Right lobe of liver (tissue), 6 donors: ENCODE measurements around the gene CCL27. TPM values are rescaled to one million over a fixed set of nuclear protein-coding genes. Genes with fewer than 3 reads are reported as not detected.

Experiments used
- ATAC-seq, 4 donors: fragments of 200-7000 bp; cut with Tn5 transposase; one replicate each; pipeline ENCODE4 v1.9.1; 2020; ENCODE audit warnings: mild to moderate bottlenecking in 4 of 4, moderate library complexity in 4 of 4
- DNase-seq, 3 donors: peaks; one replicate each; pipeline ENCODE4 v3.0.0-alpha.2; 2020
- H3K27ac ChIP-seq, 3 donors: fragments of 200-600 bp; one replicate each; pipeline ENCODE4 v1.8.0; 2022
- H3K27me3 ChIP-seq, 2 donors: fragments of 200-600 bp; one replicate each; pipeline ENCODE4 v1.8.0; 2022
- H3K36me3 ChIP-seq, 4 donors: fragments of 200-600 bp; sonication (generic) in 1 of 4; one replicate each; pipeline versions ENCODE4 v1.5.1 to v1.8.0; 2017 to 2022; ENCODE audit warnings: control low read depth in 1 of 4
- H3K4me1 ChIP-seq, 4 donors: fragments of 200-600 bp; sonication (generic) in 1 of 4; one replicate each; pipeline versions ENCODE4 v1.5.1 to v1.8.0; 2017 to 2022; ENCODE audit warnings: control low read depth in 1 of 4
- H3K4me3 ChIP-seq, 3 donors: fragments of 200-600 bp; one replicate each; pipeline ENCODE4 v1.8.0; 2022
- H3K9me3 ChIP-seq, 4 donors: fragments of 200-600 bp; sonication (generic) in 1 of 4; one replicate each; pipeline versions ENCODE4 v1.5.1 to v1.8.0; 2017 to 2022; ENCODE audit warnings: control low read depth in 1 of 4
- CTCF ChIP-seq, 4 donors: fragments of 200-600 bp in 3 of 4; fragments of 450-650 bp in 1 of 4; IDR thresholded peaks; one replicate each; pipeline versions ENCODE4 v1.5.1 to v1.8.0; 2016 to 2022; ENCODE audit warnings: antibody characterized with exemption in 4 of 4, mild to moderate bottlenecking in 2 of 4
- POLR2A ChIP-seq: fragments of 450-650 bp; IDR thresholded peaks from one replicate; pipeline ENCODE4 v1.6.1; 2017; ENCODE audit warnings: antibody characterized with exemption, mild to moderate bottlenecking
- WGBS: methylation state at CpG from one replicate; pipeline ENCODE4 v1.1.6; 2018; ENCODE audit warnings: low coverage, low lambda C conversion rate; ENCODE audit not compliant: insufficient coverage; ENCODE audit errors: missing lambda C conversion rate; 5-methylcytosine and 5-hydroxymethylcytosine counted together
- intact Hi-C, 2 donors: fragments of 100-400 bp; cut with DNase I; formaldehyde crosslinking; loops; one replicate each; pipeline versions ENCODE4 v1.11.2 to v1.14.1; 2022
- total RNA-seq, 6 experiments: library from RNA; depleted of rRNA in 2 of 6; stranded (reverse); fragments of >200 nt in 2 of 6; fragmentation: NEBNext Ultra II Directional in 3 of 6; extraction: Animal tissue kit (Norgen Biotek cat#: 25700) in 3 of 6; gene quantifications; one replicate each; pipeline versions ENCODE4 v1.1.0 to v1.2.4, GENCODE V29; 2016 to 2023
- donor health status: DM: no; HTN: yes; CAD: no.
- donor health status: DM: no; HTN: no; CAD: no.
- donor health status: DM: no; HTN: no; CAD: no.
- donor health status: DM: no; HTN: yes; CAD: no.
- donor health status: DM: no; HTN: yes; CAD: no.

The CCL27 gene
- total RNA-seq, 6 experiments from 2014 or later, result not detected

DNA sequence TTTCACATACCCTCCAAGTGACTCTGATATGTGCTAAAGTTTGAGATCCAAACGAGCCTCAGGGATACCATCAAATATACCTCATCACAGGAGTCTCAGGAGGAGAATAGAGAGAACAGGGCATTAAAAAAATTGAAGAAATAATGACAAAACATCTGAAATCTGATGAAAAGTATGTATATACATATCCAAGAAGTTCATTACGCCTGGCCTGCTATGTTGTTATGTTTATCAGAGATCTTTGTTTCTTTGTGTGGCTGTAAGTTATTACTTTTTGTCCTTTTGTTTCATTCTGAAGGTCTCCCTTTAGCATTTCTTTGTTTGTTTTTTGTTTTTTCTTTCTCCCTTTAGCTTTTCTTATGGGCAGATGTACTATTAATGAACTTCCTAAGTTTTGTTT, 31.1 kb upstream of the CCL27 start:
- Histone ChIP-seq H3K4me1 (peaks cover 0 to 17% (median 8%) of the 10 kb centered on the region in 4 donors), H3K27me3 (no peaks in the 10 kb centered on the region), H3K4me3 (no peak overlapping the region), H3K27ac (no peak overlapping the region), H3K9me3 (no peaks in the 10 kb centered on the region), H3K36me3 (no peaks in the 10 kb centered on the region)
- ATAC-seq (no peak), DNase-seq (no peak)
- TF ChIP-seq CTCF (IDR thresholded peaks at IDR 0.05) (no peak), POLR2A (no peak)
- intact Hi-C loops, result no loop called here
- WGBS, result 42% methylated on average over 2 of the region's 2 CpGs

DNA sequence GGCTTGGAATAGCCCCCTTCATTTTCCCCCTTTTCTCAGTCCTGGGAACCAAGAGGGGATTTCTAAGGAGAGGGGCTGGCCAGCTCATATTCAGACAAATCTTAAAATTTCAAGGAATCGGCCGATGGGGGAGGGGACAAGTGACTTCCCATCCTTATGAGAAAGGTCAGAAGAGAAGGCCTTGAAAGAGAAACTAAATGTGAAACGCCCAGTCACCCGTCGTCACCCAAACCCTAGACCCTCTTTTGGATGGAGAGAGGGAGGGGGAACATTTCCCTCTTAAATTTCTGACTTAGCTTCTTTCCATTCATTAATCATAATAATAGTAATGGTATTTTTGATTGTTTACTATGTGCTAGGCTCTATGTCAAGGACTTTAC, 29.5 kb upstream of the CCL27 start:
- no peak for DNase-seq
- WGBS, result 64% methylated on average over 5 of the region's 5 CpGs
- Histone ChIP-seq H3K27ac (no peak overlapping the region), H3K4me1 (peaks cover 0 to 27% (median 13%) of the 10 kb centered on the region in 4 donors), H3K4me3 (no peak overlapping the region), H3K36me3 (no peaks in the 10 kb centered on the region), H3K27me3 (no peaks in the 10 kb centered on the region), H3K9me3 (no peaks in the 10 kb centered on the region)
- no peak for ATAC-seq
- intact Hi-C loops, result no loop called here
- TF ChIP-seq CTCF (IDR thresholded peaks at IDR 0.05), result no peak
- TF ChIP-seq POLR2A, result no peak

DNA sequence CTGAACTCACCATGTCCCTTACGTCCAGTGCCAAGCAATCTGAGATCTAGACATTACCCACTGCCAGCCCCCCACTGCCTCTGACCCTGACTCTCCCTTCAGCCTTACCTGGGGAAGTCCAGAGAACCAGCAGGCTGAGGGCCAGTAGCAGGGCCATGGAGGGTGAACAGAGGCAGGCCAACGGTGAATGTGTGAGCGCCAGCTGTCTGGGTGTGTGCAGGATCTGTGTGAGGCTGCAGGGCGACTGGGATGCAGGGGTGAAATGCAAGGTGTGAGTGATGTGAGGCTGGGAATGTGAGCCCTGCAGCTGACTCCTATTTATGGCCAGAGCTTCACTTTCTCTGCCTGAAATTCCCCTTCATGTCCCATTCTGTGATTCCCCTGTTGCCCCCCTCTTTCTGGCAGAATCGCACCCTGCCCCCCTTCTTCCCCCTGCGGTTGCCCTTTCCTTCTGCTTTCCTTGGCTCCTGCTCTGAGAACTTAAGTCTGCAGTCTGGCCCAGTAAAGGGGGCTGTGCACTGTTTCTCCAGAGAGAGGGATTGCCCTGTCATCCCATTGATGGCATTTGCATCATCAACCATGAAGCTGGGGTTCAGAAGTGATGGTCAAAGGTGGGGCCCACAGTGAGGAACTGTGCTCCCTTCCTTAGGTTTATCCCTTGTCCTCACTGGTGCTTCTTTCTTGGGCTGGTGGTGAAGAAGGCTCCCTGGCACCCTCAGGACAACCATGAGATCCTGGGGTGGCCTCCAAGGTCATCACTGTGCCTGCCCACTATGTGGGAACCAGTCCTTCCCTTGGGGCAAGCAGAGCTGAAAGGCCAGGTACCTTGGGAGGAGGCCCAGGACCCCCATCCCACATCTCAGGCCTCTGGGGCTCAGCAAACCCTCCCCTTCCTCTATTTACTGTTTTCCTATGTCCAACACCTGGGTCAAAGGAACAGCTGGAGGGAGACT, 28.8 kb upstream of the CCL27 start, which contains the start of gene CCL19:
Gene CCL19 (minus strand): TSS at position 294 of the 953 bp plus-strand sequence. CDS start 137 bp downstream, at position 157.
- DNase-seq (no peak), ATAC-seq (no peak)
- TF ChIP-seq CTCF (IDR thresholded peaks at IDR 0.05) (no peak), POLR2A (no peak)
- H3K4me3 ChIP-seq, result no peak within 1 kb of the TSS
- WGBS, result 73% methylated on average over 2 of the region's 6 CpGs
- H3K9me3 ChIP-seq, result no peaks in the 10 kb centered on the region
- no peaks in the 10 kb centered on the region for H3K27me3 ChIP-seq
- no peaks in the 10 kb centered on the region for H3K36me3 ChIP-seq
- peaks cover 0 to 27% (median 12%) of the 10 kb centered on the region in 4 donors for H3K4me1 ChIP-seq
- no peak within 1 kb of the TSS for H3K27ac ChIP-seq
- intact Hi-C loops, result no loop called here

GRCh38 chr9:34689512-34689911, 27.1 kb upstream of the CCL27 start:
- no peak for TF ChIP-seq CTCF (IDR thresholded peaks at IDR 0.05)
- no peak for TF ChIP-seq POLR2A
- peak; percentile 13 to 60 (median 52) for ATAC-seq

More at GRCh38 chr9:34689512-34689911, 27.1 kb upstream of the CCL27 start:
- Histone ChIP-seq H3K4me3 (peak overlapping the region in 1 of 3 donors; percentile 16), H3K27ac (peak overlapping the region in 2 of 3 donors; percentile 32 to 70), H3K4me1 (peaks cover 0 to 29% (median 13%) of the 10 kb centered on the region in 4 donors), H3K9me3 (no peaks in the 10 kb centered on the region), H3K27me3 (no peaks in the 10 kb centered on the region), H3K36me3 (no peaks in the 10 kb centered on the region)
- intact Hi-C loops, result no loop called here
- 31% methylated on average over 8 of the region's 8 CpGs for WGBS
- DNase-seq, result peak in 2 of 3 donors; percentile 59
